ENCODE data around the gene RAB12.

The RAB12 gene

DNA sequence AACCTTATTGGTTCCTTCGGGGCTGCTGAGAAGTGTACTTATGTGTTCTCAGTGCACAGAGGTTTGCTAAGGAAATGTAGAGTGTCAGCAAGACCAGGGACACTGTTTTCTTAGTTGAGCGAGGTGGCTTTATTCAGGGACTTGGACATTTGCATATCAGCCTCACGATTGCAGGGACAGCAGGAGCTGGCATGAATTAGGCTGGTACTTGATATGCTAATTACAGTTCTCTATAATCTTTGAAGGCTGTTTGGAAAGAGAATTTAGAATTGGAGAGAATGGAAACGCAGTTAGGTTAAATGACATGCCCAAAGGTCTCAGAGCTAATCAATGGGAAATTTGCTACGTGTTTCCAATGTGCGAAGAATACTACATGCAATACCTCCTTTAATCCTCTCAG lies 77.4 kb downstream of the RAB12 start:
- DNase-seq, result no peak

DNA sequence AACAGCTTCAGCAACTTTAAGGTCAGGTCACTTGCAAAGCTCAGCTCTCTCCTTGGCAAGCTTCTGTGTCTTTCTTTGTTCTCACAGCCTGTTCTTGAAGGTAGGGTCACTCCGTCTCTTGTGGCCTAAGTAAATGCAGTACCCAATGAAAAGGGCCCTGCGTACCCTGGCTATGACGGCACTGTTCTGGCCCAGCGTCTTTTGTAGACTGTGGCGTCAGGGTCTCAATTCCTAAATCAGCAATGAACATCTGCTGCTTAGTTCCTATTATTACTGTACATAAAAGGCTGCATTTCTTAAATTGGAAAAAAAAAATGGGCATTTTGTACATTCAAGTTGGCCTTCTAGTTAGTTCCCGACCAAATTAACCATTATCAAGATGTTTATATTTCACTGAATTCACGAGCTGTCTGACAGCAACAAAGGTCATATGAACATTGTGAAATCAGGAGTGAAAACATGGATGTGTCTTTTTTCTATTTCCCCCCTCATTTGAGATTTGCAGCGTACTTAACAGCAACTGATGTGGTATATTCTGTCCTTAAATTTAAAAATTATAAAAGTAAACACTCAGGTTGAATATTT lies 79.1 kb downstream of the RAB12 start:
- DNase-seq, result no peak

- DNase-seq, result no peak
These were observed 79.6 kb downstream of the RAB12 start for GRCh38 chr18:8688816-8689215.

Data from activated effector memory CD4-positive, alpha-beta T cell treated with anti-CD3 and anti-CD28 coated beads, Interleukin-2, amount 50 U/mL, for 16 hours (primary cell).